Measurements from ENCODE around the gene NIPAL1. TPM values are rescaled to one million over a fixed set of nuclear protein-coding genes. Genes with fewer than 3 reads are reported as not detected.

The NIPAL1 gene
- total RNA-seq, 1 experiment from 2014 or later: 7.3 TPM

DNA sequence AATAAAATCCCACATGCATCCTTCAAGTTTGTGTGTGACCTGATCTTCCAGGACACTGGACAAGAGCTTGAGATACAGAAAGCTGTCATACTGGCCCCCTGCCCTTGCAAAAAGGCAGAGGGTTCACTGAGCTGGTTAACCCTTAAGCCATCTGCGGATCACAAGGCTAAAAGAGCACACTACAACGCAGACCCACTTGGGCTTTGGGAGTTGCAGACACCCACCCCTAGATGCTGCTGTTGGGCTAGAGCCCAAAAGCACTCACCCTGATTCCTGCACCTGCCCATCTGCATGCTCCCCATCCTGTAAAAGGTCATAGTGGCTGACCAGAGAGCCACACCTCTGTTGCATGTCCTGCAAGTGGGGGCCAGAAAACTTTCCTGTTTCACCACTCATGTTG, 66.4 kb downstream of the NIPAL1 start:
- ATAC-seq (no peak), DNase-seq (no peak)
- BruUV-seq (replicated peaks): no TSS peak
- ChIA-PET POLR2A (ENCODE audit: unreplicated experiment) (no interaction called here), CTCF (no interaction called here)
- Histone ChIP-seq H3K9ac (ENCODE audit: low read length) (no peak overlapping the region), H3K9me3 (ENCODE audit: low read length) (no peaks in the 10 kb centered on the region), H3K27me3 (ENCODE audit: low read length) (no peaks in the 10 kb centered on the region), H3K4me2 (ENCODE audit: low read length) (no peak overlapping the region), H2AFZ (ENCODE audit: low read length) (no peak overlapping the region), H3K9me2 (replicated peaks; ENCODE audit: low read length) (no peaks in the 10 kb centered on the region), H3K4me1 (ENCODE audit: insufficient read depth, low read length) (peaks cover 53% of the 10 kb centered on the region), H3F3A (ENCODE audit: low read length, unreplicated experiment) (peaks cover 3% of the 10 kb centered on the region), H3K36me3 (ENCODE audit: low read depth, low read length) (no peaks in the 10 kb centered on the region), H4K20me1 (ENCODE audit: low read length) (no peaks in the 10 kb centered on the region), H3K27ac (ENCODE audit: low read length) (no peak overlapping the region), H3K4me3 (ENCODE audit: low read length) (no peak overlapping the region), H3K79me2 (ENCODE audit: low read length) (no peaks in the 10 kb centered on the region)
- TF ChIP-seq EZH2 (IDR thresholded peaks at IDR 0.05; ENCODE audit: low read length, unreplicated experiment) (no peak), CTCF (conservative IDR thresholded peaks at IDR 0.05; ENCODE audit: low read depth, low read length) (no peak), EZH2phosphoT487 (IDR thresholded peaks at IDR 0.05; ENCODE audit: borderline replicate concordance, low read length) (no peak)
- intact Hi-C loops (cut with micrococcal nuclease): no loop called here

- Histone ChIP-seq H3K4me1 (ENCODE audit: insufficient read depth, low read length) (peaks cover 25% of the 10 kb centered on the region), H3K4me2 (ENCODE audit: low read length) (no peak overlapping the region), H3K79me2 (ENCODE audit: low read length) (no peaks in the 10 kb centered on the region), H3K4me3 (ENCODE audit: low read length) (no peak overlapping the region), H2AFZ (ENCODE audit: low read length) (no peak overlapping the region), H3K9me3 (ENCODE audit: low read length) (no peaks in the 10 kb centered on the region), H3K36me3 (ENCODE audit: low read depth, low read length) (no peaks in the 10 kb centered on the region), H3K9me2 (replicated peaks; ENCODE audit: low read length) (no peaks in the 10 kb centered on the region), H4K20me1 (ENCODE audit: low read length) (no peaks in the 10 kb centered on the region), H3K27me3 (ENCODE audit: low read length) (no peaks in the 10 kb centered on the region), H3K27ac (ENCODE audit: low read length) (no peak overlapping the region), H3F3A (ENCODE audit: low read length, unreplicated experiment) (no peaks in the 10 kb centered on the region), H3K9ac (ENCODE audit: low read length) (no peak overlapping the region)
- CTCF ChIA-PET: no interaction called here
- TF ChIP-seq EZH2 (IDR thresholded peaks at IDR 0.05; ENCODE audit: low read length, unreplicated experiment): no peak
- no TSS peak for BruUV-seq (replicated peaks)
- ATAC-seq (no peak), DNase-seq (no peak)
- intact Hi-C loops (cut with micrococcal nuclease): loop anchor here (2.0 to 5.0 kb wide), 3 partner anchors 53 to 384 kb away; partner anchors contain the start of gene CORIN
- POLR2A ChIA-PET (ENCODE audit: unreplicated experiment): interaction anchor here (0.6 kb wide), 1 partner anchor 247 kb away, joined by 10 read pairs; no protein-coding TSS in a partner anchor
Observed at GRCh38 chr4:48085821-48086589, 69.4 kb downstream of the NIPAL1 start.

Other genes starting within 250 kb of the NIPAL1 start
- not detected in 2 replicates for gene CORIN, start 178.7 kb upstream of the NIPAL1 start, total RNA-seq (2014; rRNA removed)
- 13.2 and 14.7 TPM in 2 replicates for gene NFXL1, start 102.2 kb upstream of the NIPAL1 start, total RNA-seq (2014; rRNA removed)
- gene CNGA1, start 91 bp upstream of the NIPAL1 start, total RNA-seq (2014; rRNA removed): 0.29 and 1.1 TPM in 2 replicates
- 0.92 and 2.6 TPM in 2 replicates for gene TXK, start 117.5 kb downstream of the NIPAL1 start, total RNA-seq (2014; rRNA removed)

All from PC-3 (cell line).